Lung (tissue), 12 donors: ENCODE data around the gene TPD52L2. TPM values are rescaled to one million over a fixed set of nuclear protein-coding genes. Genes with fewer than 3 reads are reported as not detected.
A peak's percentile ranks its signal among the peaks of the same experiment; 100 is the strongest.

Experiments
- ATAC-seq: fragments of 200-7000 bp; cut with Tn5 transposase; one replicate; pipeline ENCODE4 v1.9.1; 2020; ENCODE audit warnings: moderate number of reproducible peaks; ENCODE audit not compliant: insufficient read depth, low FRiP score
- DNase-seq, 3 donors: peaks; one replicate each; pipeline ENCODE4 v3.0.0-alpha.2; 2013 to 2017
- H3K27ac ChIP-seq, 2 donors: one replicate each; pipeline ENCODE4 v1.5.1; 2013; ENCODE audit warnings: mild to moderate bottlenecking in 2 of 2, moderate library complexity in 2 of 2, control low read depth in 1 of 2, inconsistent platforms in 1 of 2, low read depth in 1 of 2, low read length in 1 of 2
- H3K27me3 ChIP-seq, 3 donors: one replicate each; pipeline ENCODE4 v1.5.1; 2013; ENCODE audit warnings: low read length in 2 of 3; ENCODE audit not compliant: control insufficient read depth in 3 of 3, insufficient read depth in 3 of 3
- H3K36me3 ChIP-seq, 4 donors: one replicate each; pipeline ENCODE4 v1.5.1; 2013; ENCODE audit warnings: low read length in 4 of 4, mild to moderate bottlenecking in 1 of 4, moderate library complexity in 1 of 4; ENCODE audit not compliant: control insufficient read depth in 4 of 4, insufficient read depth in 4 of 4
- H3K4me1 ChIP-seq, 5 donors: one replicate each; pipeline ENCODE4 v1.5.1; 2013; ENCODE audit warnings: low read length in 5 of 5, mild to moderate bottlenecking in 2 of 5, moderate library complexity in 1 of 5; ENCODE audit not compliant: control insufficient read depth in 5 of 5, insufficient read depth in 5 of 5
- H3K4me3 ChIP-seq: one replicate; pipeline ENCODE4 v1.5.1; 2013; ENCODE audit warnings: mild to moderate bottlenecking, control low read depth, moderate library complexity
- H3K9ac ChIP-seq, 2 donors: one replicate each; pipeline ENCODE4 v1.5.1; 2013; ENCODE audit warnings: low read length in 2 of 2, control low read depth in 1 of 2; ENCODE audit not compliant: insufficient read depth in 1 of 2
- H3K9me3 ChIP-seq, 4 donors: one replicate each; pipeline ENCODE4 v1.5.1; 2013; ENCODE audit warnings: low read length in 3 of 4, mild to moderate bottlenecking in 1 of 4, moderate library complexity in 1 of 4; ENCODE audit not compliant: control insufficient read depth in 4 of 4, insufficient read depth in 3 of 4
- CTCF ChIP-seq: IDR thresholded peaks from 2 replicates; pipeline ENCODE4 v1.5.1; 2012; ENCODE audit warnings: mild to moderate bottlenecking; ENCODE audit errors: control extremely low read depth, extremely low read depth
- WGBS, 2 donors: extraction: QIAGEN DNeasy Blood & Tissue Kit; methylation state at CpG; one replicate each; pipeline ENCODE4 v1.1.7; 2013; 5-methylcytosine and 5-hydroxymethylcytosine counted together
- polyA plus RNA-seq, 2 donors: library from polyadenylated mRNA; stranded (reverse); fragments of 200-250 nt; gene quantifications; one replicate each; pipeline ENCODE4 v1.2.1, GENCODE V29; 2013
- total RNA-seq, 2 donors: library from RNA; depleted of rRNA in 1 of 2; stranded (reverse); fragments of >200 nt in 1 of 2; gene quantifications; one replicate each; pipeline ENCODE4 v1.2.1, GENCODE V29; 2014 to 2021
- donor health status: control.
- donor health status: control.
- donor health status: Bipolar disorder and iron deficiency.
- donor health status: healthy.
- donor health status: DM: yes; HTN: yes; CAD: no.

Gene TPD52L2
- total and polyA plus RNA-seq, 4 donors: 66.2 to 130 (median 79.3) TPM

- DNase-seq: peak; percentile 59 to 76 (median 61)
- TF ChIP-seq CTCF: no peak
- 7 to 9% methylated on average over 17 of the region's 17 CpGs for WGBS, 2 donors
- Histone ChIP-seq H3K4me1 (peaks cover 7 to 54% (median 32%) of the 10 kb centered on the region in 5 donors), H3K27me3 (peaks cover 0 to 5% (median 0%) of the 10 kb centered on the region in 3 donors), H3K4me3 (no peak overlapping the region), H3K36me3 (no peaks in the 10 kb centered on the region), H3K9me3 (no peaks in the 10 kb centered on the region), H3K27ac (peak overlapping the region; percentile 76 to 82), H3K9ac (no peak overlapping the region)
- peak; percentile 35 for ATAC-seq
These were observed 10.9 kb upstream of the TPD52L2 start for GRCh38 chr20:63854069-63854765.

- ATAC-seq (no peak), DNase-seq (peak in 1 of 3 donors; percentile 49)
- Histone ChIP-seq H3K27me3 (peaks cover 0 to 5% (median 0%) of the 10 kb centered on the region in 3 donors), H3K4me1 (peaks cover 7 to 58% (median 34%) of the 10 kb centered on the region in 5 donors), H3K27ac (peak overlapping the region; percentile 76 to 82), H3K4me3 (no peak overlapping the region), H3K9ac (no peak overlapping the region), H3K36me3 (no peaks in the 10 kb centered on the region), H3K9me3 (no peaks in the 10 kb centered on the region)
- TF ChIP-seq CTCF: no peak
- 9 to 11% methylated on average over 22 to 26 of the region's 26 CpGs for WGBS, 2 donors
These were observed 10.2 kb upstream of the TPD52L2 start for GRCh38 chr20:63854766-63855362.

DNA sequence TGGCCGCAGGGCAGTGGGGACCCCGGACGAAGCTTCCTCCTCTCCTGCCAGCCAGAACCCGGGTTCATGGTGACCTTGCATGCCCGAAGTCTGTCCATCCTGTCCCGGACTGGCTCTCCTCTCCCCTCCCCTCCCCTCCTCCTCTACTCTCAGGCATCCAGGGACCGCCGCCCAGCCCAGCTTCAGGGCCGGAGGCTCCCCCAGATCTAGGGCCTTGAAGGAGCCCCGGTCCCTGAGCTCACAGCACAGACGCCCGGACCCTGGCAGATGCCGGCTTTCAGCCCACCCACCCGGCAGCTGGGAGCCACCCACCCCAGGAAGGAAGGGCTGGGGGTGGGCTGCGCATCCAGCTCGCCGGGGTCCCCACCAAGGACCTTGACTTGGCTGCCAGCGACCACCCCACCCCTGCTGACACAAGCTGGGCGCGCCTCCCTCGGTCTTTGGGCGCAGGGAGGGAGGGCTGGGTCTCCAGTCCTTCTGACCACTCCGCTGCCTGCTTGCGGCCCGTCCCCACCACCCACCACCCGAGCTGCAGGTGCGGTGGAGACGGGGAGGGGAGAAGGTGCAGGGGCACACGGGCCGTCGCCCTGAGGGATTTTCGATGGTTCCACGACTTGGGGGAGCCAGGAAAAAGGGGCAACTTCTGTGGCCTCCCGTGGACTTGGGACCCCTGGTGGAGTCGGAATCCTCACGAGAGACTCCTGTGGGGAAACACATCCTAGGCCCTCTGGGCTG, 9.5 kb upstream of the TPD52L2 start:
- 41 to 69% methylated on average over 30 to 36 of the region's 36 CpGs for WGBS, 2 donors
- peaks cover 7 to 58% (median 34%) of the 10 kb centered on the region in 5 donors for H3K4me1 ChIP-seq
- H3K27me3 ChIP-seq: peaks cover 0 to 5% (median 0%) of the 10 kb centered on the region in 3 donors
- no peak overlapping the region for H3K9ac ChIP-seq
- no peak for TF ChIP-seq CTCF
- H3K9me3 ChIP-seq: no peaks in the 10 kb centered on the region
- no peaks in the 10 kb centered on the region for H3K36me3 ChIP-seq
- DNase-seq (peak in 1 of 3 donors; percentile 50), ATAC-seq (no peak)
- no peak overlapping the region for H3K4me3 ChIP-seq
- H3K27ac ChIP-seq: peak overlapping the region; percentile 76 to 82
